Gastroesophageal sphincter (tissue), 3 donors: ENCODE results near the gene ENPP7.

Experiments used
- POLR2A ChIP-seq, 2 donors: fragments of 450-650 bp; IDR thresholded peaks; one replicate each; pipeline ENCODE4 v1.6.1; 2017; ENCODE audit warnings: antibody characterized with exemption in 2 of 2, mild to moderate bottlenecking in 2 of 2, moderate library complexity in 1 of 2
- POLR2AphosphoS5 ChIP-seq: sonication (generic); formaldehyde crosslinking; IDR thresholded peaks from one replicate; pipeline ENCODE4 v1.6.1; 2017; ENCODE audit warnings: antibody characterized with exemption
- TF ChIP-seq, protein P1 (sequence below), 4 experiments: fragments of 200-600 bp in 2 of 4; fragments of 450-650 bp in 2 of 4; sonication (generic) in 1 of 4; IDR thresholded peaks; one replicate each; pipeline ENCODE4 v1.5.1; 2017 to 2019; ENCODE audit warnings: antibody characterized with exemption in 4 of 4, mild to moderate bottlenecking in 2 of 4, moderate library complexity in 2 of 4

DNA sequence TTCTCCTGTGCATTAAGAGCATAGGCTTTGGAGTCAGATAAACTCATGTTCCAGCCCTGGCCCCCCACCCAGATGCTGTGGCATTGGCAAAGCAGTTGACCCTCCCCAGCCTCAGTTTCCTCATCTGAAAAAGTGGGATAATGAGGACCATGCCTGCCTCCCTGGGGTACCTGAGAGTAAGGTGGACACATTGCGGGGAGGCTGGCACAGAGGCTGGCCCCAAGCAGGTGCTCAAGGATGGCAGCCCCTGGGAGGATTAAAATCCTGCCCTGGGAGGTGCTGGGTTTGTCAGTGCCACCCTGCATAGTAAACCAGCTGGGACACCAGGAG, 11.8 kb downstream of the ENPP7 start:
- TF ChIP-seq, protein P1, sequence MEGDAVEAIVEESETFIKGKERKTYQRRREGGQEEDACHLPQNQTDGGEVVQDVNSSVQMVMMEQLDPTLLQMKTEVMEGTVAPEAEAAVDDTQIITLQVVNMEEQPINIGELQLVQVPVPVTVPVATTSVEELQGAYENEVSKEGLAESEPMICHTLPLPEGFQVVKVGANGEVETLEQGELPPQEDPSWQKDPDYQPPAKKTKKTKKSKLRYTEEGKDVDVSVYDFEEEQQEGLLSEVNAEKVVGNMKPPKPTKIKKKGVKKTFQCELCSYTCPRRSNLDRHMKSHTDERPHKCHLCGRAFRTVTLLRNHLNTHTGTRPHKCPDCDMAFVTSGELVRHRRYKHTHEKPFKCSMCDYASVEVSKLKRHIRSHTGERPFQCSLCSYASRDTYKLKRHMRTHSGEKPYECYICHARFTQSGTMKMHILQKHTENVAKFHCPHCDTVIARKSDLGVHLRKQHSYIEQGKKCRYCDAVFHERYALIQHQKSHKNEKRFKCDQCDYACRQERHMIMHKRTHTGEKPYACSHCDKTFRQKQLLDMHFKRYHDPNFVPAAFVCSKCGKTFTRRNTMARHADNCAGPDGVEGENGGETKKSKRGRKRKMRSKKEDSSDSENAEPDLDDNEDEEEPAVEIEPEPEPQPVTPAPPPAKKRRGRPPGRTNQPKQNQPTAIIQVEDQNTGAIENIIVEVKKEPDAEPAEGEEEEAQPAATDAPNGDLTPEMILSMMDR (IDR thresholded peaks at IDR 0.05), result no peak
- TF ChIP-seq POLR2AphosphoS5, result no peak
- TF ChIP-seq POLR2A (IDR thresholded peaks at IDR 0.05), result no peak
